ENCODE results near the gene MMD. TPM values are rescaled to one million over a fixed set of nuclear protein-coding genes. Genes with fewer than 3 reads are reported as not detected.

MMD gene
- total and polyA plus RNA-seq, 2 of the 13 experiments (the other 11 are each of a cell fraction or from before 2014, with no cell fraction given) = 121 to 225 TPM

DNA sequence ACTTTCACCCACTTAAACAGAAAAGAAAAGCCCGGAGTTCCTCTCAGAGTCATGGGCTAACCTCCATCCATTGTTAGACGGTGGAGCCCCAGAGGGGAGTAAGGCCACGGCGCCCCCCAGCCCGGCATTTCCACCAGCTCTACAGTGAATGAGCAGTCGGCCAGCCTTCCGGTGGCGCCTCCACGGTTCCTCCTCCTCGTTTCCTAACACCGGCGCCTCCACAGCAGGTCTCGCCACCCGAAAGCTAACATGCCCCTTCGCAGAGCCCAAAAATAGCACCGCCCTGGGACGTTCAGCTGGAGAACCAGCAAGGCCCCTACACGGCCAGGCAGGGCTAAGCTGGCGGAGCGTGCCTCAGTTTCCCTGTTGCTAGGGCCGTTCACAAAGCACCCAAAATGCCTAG, 858 bp downstream of the MMD start (continued):
- TF ChIP-seq CENPX (CRISPR knock-in tag; IDR thresholded peaks at IDR 0.05) (no peak), IRX3 (CRISPR knock-in tag; IDR thresholded peaks at IDR 0.05; ENCODE audit: borderline replicate concordance, low read depth) (peak; percentile 34; the same call in 1 of the 2 replicates), SALL1 (CRISPR knock-in tag; IDR thresholded peaks at IDR 0.05) (peak; percentile 57), GPN1 (CRISPR knock-in tag; IDR thresholded peaks at IDR 0.05; ENCODE audit: borderline replicate concordance) (no peak), HIVEP1 (CRISPR knock-in tag; IDR thresholded peaks at IDR 0.05) (peak; percentile 2; the same call in 1 of the 2 replicates), ETV5 (CRISPR knock-in tag; IDR thresholded peaks at IDR 0.05; ENCODE audit: borderline replicate concordance) (peak; percentile 60), ATF7-NPFF (CRISPR knock-in tag; IDR thresholded peaks at IDR 0.05; ENCODE audit: low read depth) (peak; percentile 19; the same call in 1 of the 2 replicates), CBX1 (IDR thresholded peaks at IDR 0.05; ENCODE audit: low read depth) (no peak), PHF21A (CRISPR knock-in tag; IDR thresholded peaks at IDR 0.05) (0 out of 2 replicates have a peak, but pooled peaks have one; percentile 30), MEF2D (CRISPR knock-in tag; IDR thresholded peaks at IDR 0.05) (0 out of 2 replicates have a peak, but pooled peaks have one; percentile 32), ZNF468 (CRISPR knock-in tag; IDR thresholded peaks at IDR 0.05) (peak; percentile 85), SOX5 (CRISPR knock-in tag; IDR thresholded peaks at IDR 0.05; ENCODE audit: borderline replicate concordance) (peak; percentile 8; the same call in 1 of the 2 replicates), HES4 (CRISPR knock-in tag; IDR thresholded peaks at IDR 0.05; ENCODE audit: borderline replicate concordance) (0 out of 2 replicates have a peak, but pooled peaks have one; percentile 84), SRSF1 (optimal IDR thresholded peaks at IDR 0.05; ENCODE audit: low read depth, low read length) (peak; percentile 1), MTF1 (CRISPR knock-in tag; IDR thresholded peaks at IDR 0.05) (no peak), KAT8 (CRISPR knock-in tag; IDR thresholded peaks at IDR 0.05) (0 out of 2 replicates have a peak, but pooled peaks have one; percentile 28), ZFP41 (CRISPR knock-in tag; IDR thresholded peaks at IDR 0.05; ENCODE audit: borderline replicate concordance) (0 out of 2 replicates have a peak, but pooled peaks have one; percentile 31), ESRRA (CRISPR knock-in tag; IDR thresholded peaks at IDR 0.05; ENCODE audit: low read depth) (no peak), DNMT1 (CRISPR knock-in tag; IDR thresholded peaks at IDR 0.05) (0 out of 2 replicates have a peak, but pooled peaks have one; percentile 14), NFE2L2 (IDR thresholded peaks at IDR 0.05; ENCODE audit: low read length) (no peak), EED (CRISPR knock-in tag; IDR thresholded peaks at IDR 0.05) (0 out of 2 replicates have a peak, but pooled peaks have one; percentile 18)
- TF ChIP-seq, protein P1, sequence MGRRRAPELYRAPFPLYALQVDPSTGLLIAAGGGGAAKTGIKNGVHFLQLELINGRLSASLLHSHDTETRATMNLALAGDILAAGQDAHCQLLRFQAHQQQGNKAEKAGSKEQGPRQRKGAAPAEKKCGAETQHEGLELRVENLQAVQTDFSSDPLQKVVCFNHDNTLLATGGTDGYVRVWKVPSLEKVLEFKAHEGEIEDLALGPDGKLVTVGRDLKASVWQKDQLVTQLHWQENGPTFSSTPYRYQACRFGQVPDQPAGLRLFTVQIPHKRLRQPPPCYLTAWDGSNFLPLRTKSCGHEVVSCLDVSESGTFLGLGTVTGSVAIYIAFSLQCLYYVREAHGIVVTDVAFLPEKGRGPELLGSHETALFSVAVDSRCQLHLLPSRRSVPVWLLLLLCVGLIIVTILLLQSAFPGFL (CRISPR knock-in tag; IDR thresholded peaks at IDR 0.05) = no peak
- TF ChIP-seq, protein P2, sequence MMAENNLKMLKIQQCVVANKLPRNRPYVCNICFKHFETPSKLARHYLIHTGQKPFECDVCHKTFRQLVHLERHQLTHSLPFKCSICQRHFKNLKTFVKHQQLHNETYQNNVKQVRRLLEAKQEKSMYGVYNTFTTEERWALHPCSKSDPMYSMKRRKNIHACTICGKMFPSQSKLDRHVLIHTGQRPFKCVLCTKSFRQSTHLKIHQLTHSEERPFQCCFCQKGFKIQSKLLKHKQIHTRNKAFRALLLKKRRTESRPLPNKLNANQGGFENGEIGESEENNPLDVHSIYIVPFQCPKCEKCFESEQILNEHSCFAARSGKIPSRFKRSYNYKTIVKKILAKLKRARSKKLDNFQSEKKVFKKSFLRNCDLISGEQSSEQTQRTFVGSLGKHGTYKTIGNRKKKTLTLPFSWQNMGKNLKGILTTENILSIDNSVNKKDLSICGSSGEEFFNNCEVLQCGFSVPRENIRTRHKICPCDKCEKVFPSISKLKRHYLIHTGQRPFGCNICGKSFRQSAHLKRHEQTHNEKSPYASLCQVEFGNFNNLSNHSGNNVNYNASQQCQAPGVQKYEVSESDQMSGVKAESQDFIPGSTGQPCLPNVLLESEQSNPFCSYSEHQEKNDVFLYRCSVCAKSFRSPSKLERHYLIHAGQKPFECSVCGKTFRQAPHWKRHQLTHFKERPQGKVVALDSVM (CRISPR knock-in tag; IDR thresholded peaks at IDR 0.05) = 0 out of 2 replicates have a peak, but pooled peaks have one; percentile 5
- TF ChIP-seq, protein P3, sequence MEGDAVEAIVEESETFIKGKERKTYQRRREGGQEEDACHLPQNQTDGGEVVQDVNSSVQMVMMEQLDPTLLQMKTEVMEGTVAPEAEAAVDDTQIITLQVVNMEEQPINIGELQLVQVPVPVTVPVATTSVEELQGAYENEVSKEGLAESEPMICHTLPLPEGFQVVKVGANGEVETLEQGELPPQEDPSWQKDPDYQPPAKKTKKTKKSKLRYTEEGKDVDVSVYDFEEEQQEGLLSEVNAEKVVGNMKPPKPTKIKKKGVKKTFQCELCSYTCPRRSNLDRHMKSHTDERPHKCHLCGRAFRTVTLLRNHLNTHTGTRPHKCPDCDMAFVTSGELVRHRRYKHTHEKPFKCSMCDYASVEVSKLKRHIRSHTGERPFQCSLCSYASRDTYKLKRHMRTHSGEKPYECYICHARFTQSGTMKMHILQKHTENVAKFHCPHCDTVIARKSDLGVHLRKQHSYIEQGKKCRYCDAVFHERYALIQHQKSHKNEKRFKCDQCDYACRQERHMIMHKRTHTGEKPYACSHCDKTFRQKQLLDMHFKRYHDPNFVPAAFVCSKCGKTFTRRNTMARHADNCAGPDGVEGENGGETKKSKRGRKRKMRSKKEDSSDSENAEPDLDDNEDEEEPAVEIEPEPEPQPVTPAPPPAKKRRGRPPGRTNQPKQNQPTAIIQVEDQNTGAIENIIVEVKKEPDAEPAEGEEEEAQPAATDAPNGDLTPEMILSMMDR (CRISPR knock-in tag; IDR thresholded peaks at IDR 0.05) = 0 out of 2 replicates have a peak, but pooled peaks have one; percentile 21
- TF ChIP-seq, protein P4, sequence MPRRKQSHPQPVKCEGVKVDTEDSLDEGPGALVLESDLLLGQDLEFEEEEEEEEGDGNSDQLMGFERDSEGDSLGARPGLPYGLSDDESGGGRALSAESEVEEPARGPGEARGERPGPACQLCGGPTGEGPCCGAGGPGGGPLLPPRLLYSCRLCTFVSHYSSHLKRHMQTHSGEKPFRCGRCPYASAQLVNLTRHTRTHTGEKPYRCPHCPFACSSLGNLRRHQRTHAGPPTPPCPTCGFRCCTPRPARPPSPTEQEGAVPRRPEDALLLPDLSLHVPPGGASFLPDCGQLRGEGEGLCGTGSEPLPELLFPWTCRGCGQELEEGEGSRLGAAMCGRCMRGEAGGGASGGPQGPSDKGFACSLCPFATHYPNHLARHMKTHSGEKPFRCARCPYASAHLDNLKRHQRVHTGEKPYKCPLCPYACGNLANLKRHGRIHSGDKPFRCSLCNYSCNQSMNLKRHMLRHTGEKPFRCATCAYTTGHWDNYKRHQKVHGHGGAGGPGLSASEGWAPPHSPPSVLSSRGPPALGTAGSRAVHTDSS (CRISPR knock-in tag; conservative IDR thresholded peaks at IDR 0.05) = no peak
